ENCODE data around the gene NDUFA1.
"Not testable (repeated sequence)": the region's sequence is repeated elsewhere in the genome, so short reads cannot be mapped to it uniquely, and the experiment has no call there.

The NDUFA1 gene

GRCh38 chrX:119916310-119916709, 44.7 kb downstream of the NDUFA1 start:
- DNase-seq, result no peak

- no peak for DNase-seq
Measured at GRCh38 chrX:119917877-119918276, 46.2 kb downstream of the NDUFA1 start.

- no peak for DNase-seq
Measured at GRCh38 chrX:119919835-119920585, 48.4 kb downstream of the NDUFA1 start.

GRCh38 chrX:119922391-119922790, 50.8 kb downstream of the NDUFA1 start:
- DNase-seq, result not testable (repeated sequence)
